ENCODE data around the gene PHACTR4.

DNA sequence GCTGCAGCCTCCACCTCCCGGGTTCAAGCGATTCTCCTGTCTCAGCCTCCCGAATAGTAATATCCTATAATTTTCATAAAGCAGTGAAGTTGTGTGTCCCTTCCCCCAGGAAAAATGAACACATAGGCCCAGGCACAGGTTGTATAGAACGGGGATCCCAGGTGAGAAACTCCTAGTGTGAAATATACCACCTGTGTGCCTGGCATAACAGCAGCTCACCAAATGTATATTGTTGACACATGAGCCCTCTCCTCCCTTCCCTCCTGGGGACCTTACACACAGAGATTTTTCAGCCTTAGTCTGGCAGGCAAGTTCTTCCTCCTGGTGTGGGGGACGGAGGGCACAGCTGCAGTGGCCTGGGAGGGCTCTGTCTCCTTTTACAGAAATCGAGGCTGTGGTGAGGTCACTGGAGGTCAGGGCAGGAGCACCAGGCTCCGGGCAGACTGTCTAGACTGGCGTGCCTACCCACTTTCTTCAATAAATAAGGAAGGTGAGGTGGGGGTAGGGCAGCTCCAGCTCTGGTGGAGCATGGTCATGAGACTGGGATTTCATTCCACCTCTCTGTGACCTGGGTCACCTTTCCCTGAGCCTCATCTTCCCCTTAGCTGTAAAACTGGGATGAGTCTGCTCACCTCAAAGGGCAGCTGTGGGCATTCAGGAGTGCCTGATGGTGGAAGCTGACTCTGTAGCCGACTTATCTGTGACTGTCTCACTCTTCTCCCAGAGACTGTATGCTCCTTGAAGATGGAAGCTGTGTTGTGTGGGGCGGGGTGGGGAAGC is 150.6 kb downstream of the PHACTR4 start:
- TF ChIP-seq EZH2 (IDR thresholded peaks at IDR 0.05; ENCODE audit: borderline replicate concordance, low read depth, low read length) (no peak), ZEB2 (IDR thresholded peaks at IDR 0.05) (no peak), ZNF134 (CRISPR knock-in tag; conservative IDR thresholded peaks at IDR 0.05) (no peak)
- TF ChIP-seq, protein P1, sequence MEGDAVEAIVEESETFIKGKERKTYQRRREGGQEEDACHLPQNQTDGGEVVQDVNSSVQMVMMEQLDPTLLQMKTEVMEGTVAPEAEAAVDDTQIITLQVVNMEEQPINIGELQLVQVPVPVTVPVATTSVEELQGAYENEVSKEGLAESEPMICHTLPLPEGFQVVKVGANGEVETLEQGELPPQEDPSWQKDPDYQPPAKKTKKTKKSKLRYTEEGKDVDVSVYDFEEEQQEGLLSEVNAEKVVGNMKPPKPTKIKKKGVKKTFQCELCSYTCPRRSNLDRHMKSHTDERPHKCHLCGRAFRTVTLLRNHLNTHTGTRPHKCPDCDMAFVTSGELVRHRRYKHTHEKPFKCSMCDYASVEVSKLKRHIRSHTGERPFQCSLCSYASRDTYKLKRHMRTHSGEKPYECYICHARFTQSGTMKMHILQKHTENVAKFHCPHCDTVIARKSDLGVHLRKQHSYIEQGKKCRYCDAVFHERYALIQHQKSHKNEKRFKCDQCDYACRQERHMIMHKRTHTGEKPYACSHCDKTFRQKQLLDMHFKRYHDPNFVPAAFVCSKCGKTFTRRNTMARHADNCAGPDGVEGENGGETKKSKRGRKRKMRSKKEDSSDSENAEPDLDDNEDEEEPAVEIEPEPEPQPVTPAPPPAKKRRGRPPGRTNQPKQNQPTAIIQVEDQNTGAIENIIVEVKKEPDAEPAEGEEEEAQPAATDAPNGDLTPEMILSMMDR (IDR thresholded peaks at IDR 0.05 in 2 of 3, conservative IDR thresholded peaks at IDR 0.05 in 1 of 3; ENCODE audit: insufficient read depth in 2 of 3, low read depth in 1 of 3, low read length in 3 of 3) = no peak
- TF ChIP-seq, protein P2, sequence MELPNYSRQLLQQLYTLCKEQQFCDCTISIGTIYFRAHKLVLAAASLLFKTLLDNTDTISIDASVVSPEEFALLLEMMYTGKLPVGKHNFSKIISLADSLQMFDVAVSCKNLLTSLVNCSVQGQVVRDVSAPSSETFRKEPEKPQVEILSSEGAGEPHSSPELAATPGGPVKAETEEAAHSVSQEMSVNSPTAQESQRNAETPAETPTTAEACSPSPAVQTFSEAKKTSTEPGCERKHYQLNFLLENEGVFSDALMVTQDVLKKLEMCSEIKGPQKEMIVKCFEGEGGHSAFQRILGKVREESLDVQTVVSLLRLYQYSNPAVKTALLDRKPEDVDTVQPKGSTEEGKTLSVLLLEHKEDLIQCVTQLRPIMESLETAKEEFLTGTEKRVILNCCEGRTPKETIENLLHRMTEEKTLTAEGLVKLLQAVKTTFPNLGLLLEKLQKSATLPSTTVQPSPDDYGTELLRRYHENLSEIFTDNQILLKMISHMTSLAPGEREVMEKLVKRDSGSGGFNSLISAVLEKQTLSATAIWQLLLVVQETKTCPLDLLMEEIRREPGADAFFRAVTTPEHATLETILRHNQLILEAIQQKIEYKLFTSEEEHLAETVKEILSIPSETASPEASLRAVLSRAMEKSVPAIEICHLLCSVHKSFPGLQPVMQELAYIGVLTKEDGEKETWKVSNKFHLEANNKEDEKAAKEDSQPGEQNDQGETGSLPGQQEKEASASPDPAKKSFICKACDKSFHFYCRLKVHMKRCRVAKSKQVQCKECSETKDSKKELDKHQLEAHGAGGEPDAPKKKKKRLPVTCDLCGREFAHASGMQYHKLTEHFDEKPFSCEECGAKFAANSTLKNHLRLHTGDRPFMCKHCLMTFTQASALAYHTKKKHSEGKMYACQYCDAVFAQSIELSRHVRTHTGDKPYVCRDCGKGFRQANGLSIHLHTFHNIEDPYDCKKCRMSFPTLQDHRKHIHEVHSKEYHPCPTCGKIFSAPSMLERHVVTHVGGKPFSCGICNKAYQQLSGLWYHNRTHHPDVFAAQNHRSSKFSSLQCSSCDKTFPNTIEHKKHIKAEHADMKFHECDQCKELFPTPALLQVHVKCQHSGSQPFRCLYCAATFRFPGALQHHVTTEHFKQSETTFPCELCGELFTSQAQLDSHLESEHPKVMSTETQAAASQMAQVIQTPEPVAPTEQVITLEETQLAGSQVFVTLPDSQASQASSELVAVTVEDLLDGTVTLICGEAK (IDR thresholded peaks at IDR 0.05) = no peak
- TF ChIP-seq, protein P2 (CRISPR knock-in tag; IDR thresholded peaks at IDR 0.05) = no peak

All from K562 (cell line).